ENCODE measurements around the gene ELF1. TPM values are rescaled to one million over a fixed set of nuclear protein-coding genes. Genes with fewer than 3 reads are reported as not detected.

The ELF1 gene
- total RNA-seq, 2 donors from 2014 or later = 61.8 to 86.1 TPM

- H3K4me3 Mint-ChIP-seq = peak overlapping the region; percentile 51
- H3K4me1 Mint-ChIP-seq (ENCODE audit: low read depth in 2 of 2) = peaks cover 42 to 61% of the 10 kb centered on the region in 2 donors
- peaks cover 10% of the 10 kb centered on the region for H3K36me3 Mint-ChIP-seq
- no peak for DNase-seq (ENCODE audit: low spot score)
- no peaks in the 10 kb centered on the region for H3K27me3 Mint-ChIP-seq
- ATAC-seq = peak; percentile 76 to 84
- H3K9me3 Mint-ChIP-seq = no peaks in the 10 kb centered on the region
- peak overlapping the region; percentile 82 to 94 for H3K27ac Mint-ChIP-seq
Measured at GRCh38 chr13:41008349-41008980, 10.7 kb downstream of the ELF1 start.

DNA sequence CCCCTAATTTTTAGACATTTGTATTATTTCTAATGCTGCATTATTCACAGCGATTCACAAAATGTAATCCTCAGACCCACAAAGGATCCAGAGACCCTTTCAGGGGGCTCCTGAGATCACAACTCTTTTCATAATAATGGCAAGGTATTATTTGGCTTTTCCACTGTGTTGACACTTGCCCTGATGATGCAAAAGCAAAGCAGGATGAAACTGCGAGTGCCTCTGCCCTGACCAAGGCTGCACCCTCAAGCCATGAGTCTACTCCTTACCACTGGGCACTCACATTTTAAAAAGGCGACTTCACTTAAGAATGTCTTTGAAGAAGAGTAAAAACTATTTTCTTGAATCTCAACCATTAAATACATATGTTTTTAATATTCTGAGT is 11.4 kb downstream of the ELF1 start:
- ATAC-seq (peak; percentile 80 to 81), DNase-seq (ENCODE audit: low spot score) (no peak)
- H3K36me3 Mint-ChIP-seq = peaks cover 5% of the 10 kb centered on the region
- peaks cover 39 to 59% of the 10 kb centered on the region in 2 donors for H3K4me1 Mint-ChIP-seq (ENCODE audit: low read depth in 2 of 2)
- no peaks in the 10 kb centered on the region for H3K9me3 Mint-ChIP-seq
- peak overlapping the region; percentile 51 for H3K4me3 Mint-ChIP-seq
- H3K27ac Mint-ChIP-seq = peak overlapping the region; percentile 82 to 94
- no peaks in the 10 kb centered on the region for H3K27me3 Mint-ChIP-seq

DNA sequence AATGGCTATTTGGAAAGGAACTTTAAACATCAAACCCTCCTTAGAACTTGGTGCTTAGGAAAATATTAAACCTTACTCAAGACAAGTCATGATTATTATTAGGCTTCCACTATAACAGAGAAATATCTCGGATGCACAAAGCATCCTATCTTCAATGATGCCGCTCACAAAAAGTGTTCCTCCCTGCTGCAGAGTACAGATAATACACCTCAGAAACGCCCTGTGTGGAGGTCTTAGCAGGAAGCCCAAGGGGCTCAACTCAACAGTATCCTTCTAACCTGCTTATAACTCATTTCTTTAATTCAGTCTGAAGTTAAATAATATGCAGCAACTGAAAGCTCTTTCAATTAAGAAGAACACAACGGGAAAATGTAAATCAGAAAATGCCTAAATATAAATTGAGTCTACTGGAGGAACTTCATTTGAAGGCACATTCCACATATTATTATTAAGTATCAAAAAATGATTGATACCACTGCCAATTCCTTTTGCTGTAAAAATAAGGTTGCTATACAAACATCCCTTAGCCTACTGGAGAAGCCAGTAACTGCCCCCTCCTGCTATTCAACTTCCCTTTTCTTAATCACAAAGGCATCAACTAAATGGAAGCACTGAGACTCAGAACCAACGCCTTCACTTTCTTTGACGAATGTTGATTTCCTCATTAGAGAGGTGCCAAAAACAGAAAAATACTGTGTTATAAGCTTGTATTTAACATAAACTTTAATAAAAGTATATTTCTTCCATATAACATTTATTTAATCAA is 12.0 kb downstream of the ELF1 start:
- Mint-ChIP-seq H3K27me3 (no peaks in the 10 kb centered on the region), H3K9me3 (no peaks in the 10 kb centered on the region), H3K36me3 (peaks cover 5% of the 10 kb centered on the region), H3K4me1 (ENCODE audit: low read depth in 2 of 2) (peaks cover 39 to 59% of the 10 kb centered on the region in 2 donors), H3K4me3 (peak overlapping the region; percentile 51), H3K27ac (peak overlapping the region; percentile 82 to 94)
- ATAC-seq = no peak
- no peak for DNase-seq (ENCODE audit: low spot score)

GRCh38 chr13:41006306-41006705 is 12.8 kb downstream of the ELF1 start:
- H3K9me3 Mint-ChIP-seq = no peaks in the 10 kb centered on the region
- peaks cover 5% of the 10 kb centered on the region for H3K36me3 Mint-ChIP-seq
- peak overlapping the region; percentile 83 for H3K4me3 Mint-ChIP-seq
- H3K4me1 Mint-ChIP-seq (ENCODE audit: low read depth in 2 of 2) = peaks cover 44 to 62% of the 10 kb centered on the region in 2 donors
- H3K27ac Mint-ChIP-seq = peak overlapping the region; percentile 94
- DNase-seq (ENCODE audit: low spot score) (no peak), ATAC-seq (no peak)
- H3K27me3 Mint-ChIP-seq = no peaks in the 10 kb centered on the region

- Mint-ChIP-seq H3K36me3 (peaks cover 5% of the 10 kb centered on the region), H3K9me3 (no peaks in the 10 kb centered on the region), H3K27ac (peak overlapping the region; percentile 94), H3K4me1 (ENCODE audit: low read depth in 2 of 2) (peaks cover 42 to 60% of the 10 kb centered on the region in 2 donors), H3K4me3 (peak overlapping the region; percentile 83), H3K27me3 (no peaks in the 10 kb centered on the region)
- no peak for DNase-seq (ENCODE audit: low spot score)
- ATAC-seq = no peak
Measured at GRCh38 chr13:41005704-41006103, 13.4 kb downstream of the ELF1 start.

GRCh38 chr13:41004875-41005693 is 14.0 kb downstream of the ELF1 start:
- peaks cover 42 to 59% of the 10 kb centered on the region in 2 donors for H3K4me1 Mint-ChIP-seq (ENCODE audit: low read depth in 2 of 2)
- peak; percentile 82 to 88 for ATAC-seq
- no peak for DNase-seq (ENCODE audit: low spot score)

GRCh38 chr13:41002606-41003005 is 16.5 kb downstream of the ELF1 start:
- peak overlapping the region; percentile 94 for H3K27ac Mint-ChIP-seq
- ATAC-seq = no peak
- DNase-seq (ENCODE audit: low spot score) = no peak
- no peaks in the 10 kb centered on the region for H3K27me3 Mint-ChIP-seq
- peaks cover 11% of the 10 kb centered on the region for H3K36me3 Mint-ChIP-seq
- no peak overlapping the region for H3K4me3 Mint-ChIP-seq
- H3K4me1 Mint-ChIP-seq (ENCODE audit: low read depth in 2 of 2) = peaks cover 40 to 66% of the 10 kb centered on the region in 2 donors
- H3K9me3 Mint-ChIP-seq = no peaks in the 10 kb centered on the region

More at GRCh38 chr13:41004875-41005693, 14.0 kb downstream of the ELF1 start:
- no peaks in the 10 kb centered on the region for H3K27me3 Mint-ChIP-seq
- peak overlapping the region; percentile 94 for H3K27ac Mint-ChIP-seq
- H3K36me3 Mint-ChIP-seq = peaks cover 5% of the 10 kb centered on the region
- H3K4me3 Mint-ChIP-seq = peak overlapping the region; percentile 83
- H3K9me3 Mint-ChIP-seq = no peaks in the 10 kb centered on the region

- Mint-ChIP-seq H3K9me3 (no peaks in the 10 kb centered on the region), H3K4me3 (peak overlapping the region; percentile 15), H3K36me3 (peaks cover 15% of the 10 kb centered on the region), H3K27me3 (no peaks in the 10 kb centered on the region), H3K4me1 (ENCODE audit: low read depth in 2 of 2) (peaks cover 38 to 67% of the 10 kb centered on the region in 2 donors), H3K27ac (peak overlapping the region; percentile 73 to 94)
- DNase-seq (ENCODE audit: low spot score) (no peak), ATAC-seq (no peak)
Measured at GRCh38 chr13:41001695-41002094, 17.4 kb downstream of the ELF1 start.

DNA sequence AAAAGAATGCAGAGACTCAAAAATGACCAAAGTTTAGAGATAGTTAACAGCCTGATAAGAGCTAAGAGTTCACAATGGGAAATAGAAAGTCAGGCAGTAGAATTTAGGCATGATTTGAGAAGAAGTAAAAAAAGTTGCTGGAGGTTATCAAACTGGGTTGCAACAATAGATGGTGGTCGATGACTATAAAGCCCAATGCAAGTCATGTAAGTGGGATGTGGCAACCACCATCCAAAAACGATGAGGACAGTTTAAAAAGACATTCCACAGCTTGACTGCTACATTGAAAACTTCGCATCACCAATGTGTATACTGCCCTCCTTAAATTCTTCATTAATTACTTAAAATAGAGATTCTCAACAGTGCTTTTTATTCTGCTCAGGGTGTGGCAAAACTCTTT is 19.7 kb downstream of the ELF1 start:
- DNase-seq (ENCODE audit: low spot score) (no peak), ATAC-seq (no peak)
- Mint-ChIP-seq H3K4me3 (peak overlapping the region; percentile 35), H3K27me3 (no peaks in the 10 kb centered on the region), H3K27ac (peak overlapping the region; percentile 1 to 46), H3K4me1 (ENCODE audit: low read depth in 2 of 2) (peaks cover 39 to 72% of the 10 kb centered on the region in 2 donors), H3K9me3 (no peaks in the 10 kb centered on the region), H3K36me3 (peaks cover 13% of the 10 kb centered on the region)

DNA sequence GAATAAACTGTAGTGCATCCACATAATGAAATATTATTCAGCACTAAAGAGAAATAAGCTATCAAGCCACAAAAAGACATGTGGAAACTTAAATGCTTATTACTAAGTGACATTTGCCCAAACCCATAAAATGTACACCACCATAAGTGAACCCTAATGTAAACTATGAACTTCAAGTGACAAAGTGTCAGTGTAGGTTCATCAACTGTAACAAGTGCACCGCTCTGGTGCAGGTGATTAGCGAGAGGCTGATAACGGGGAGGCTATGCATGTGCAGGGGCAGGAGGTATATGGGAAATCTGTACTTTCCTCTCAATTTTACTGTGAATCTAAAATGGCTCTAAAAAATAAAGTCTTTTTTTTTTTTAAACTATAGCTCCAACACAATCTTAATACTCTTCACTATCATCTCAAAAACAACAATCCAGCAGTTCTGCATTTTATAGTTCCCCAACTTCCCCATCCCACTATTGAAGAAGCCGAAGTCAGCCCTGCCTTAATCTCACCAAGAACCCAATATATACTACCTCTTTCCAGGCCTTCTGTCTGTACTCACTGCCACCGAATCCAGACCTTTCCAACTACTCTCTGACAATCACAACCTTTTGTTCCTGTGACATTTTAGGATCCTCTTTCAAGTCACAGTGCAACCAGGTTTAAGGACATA is 22.6 kb downstream of the ELF1 start:
- Mint-ChIP-seq H3K36me3 (peaks cover 13% of the 10 kb centered on the region), H3K4me3 (peak overlapping the region; percentile 2), H3K27ac (peak overlapping the region; percentile 75 to 89), H3K4me1 (ENCODE audit: low read depth in 2 of 2) (peaks cover 39 to 66% of the 10 kb centered on the region in 2 donors), H3K27me3 (no peaks in the 10 kb centered on the region), H3K9me3 (no peaks in the 10 kb centered on the region)
- no peak for ATAC-seq
- no peak for DNase-seq (ENCODE audit: low spot score)

- peak overlapping the region; percentile 75 to 89 for H3K27ac Mint-ChIP-seq
- H3K4me3 Mint-ChIP-seq = no peak overlapping the region
- no peaks in the 10 kb centered on the region for H3K27me3 Mint-ChIP-seq
- H3K4me1 Mint-ChIP-seq (ENCODE audit: low read depth in 2 of 2) = peaks cover 38 to 62% of the 10 kb centered on the region in 2 donors
- DNase-seq (ENCODE audit: low spot score) (no peak), ATAC-seq (no peak)
- peaks cover 13% of the 10 kb centered on the region for H3K36me3 Mint-ChIP-seq
- no peaks in the 10 kb centered on the region for H3K9me3 Mint-ChIP-seq
Measured at GRCh38 chr13:40995997-40996396, 23.1 kb downstream of the ELF1 start.

DNA sequence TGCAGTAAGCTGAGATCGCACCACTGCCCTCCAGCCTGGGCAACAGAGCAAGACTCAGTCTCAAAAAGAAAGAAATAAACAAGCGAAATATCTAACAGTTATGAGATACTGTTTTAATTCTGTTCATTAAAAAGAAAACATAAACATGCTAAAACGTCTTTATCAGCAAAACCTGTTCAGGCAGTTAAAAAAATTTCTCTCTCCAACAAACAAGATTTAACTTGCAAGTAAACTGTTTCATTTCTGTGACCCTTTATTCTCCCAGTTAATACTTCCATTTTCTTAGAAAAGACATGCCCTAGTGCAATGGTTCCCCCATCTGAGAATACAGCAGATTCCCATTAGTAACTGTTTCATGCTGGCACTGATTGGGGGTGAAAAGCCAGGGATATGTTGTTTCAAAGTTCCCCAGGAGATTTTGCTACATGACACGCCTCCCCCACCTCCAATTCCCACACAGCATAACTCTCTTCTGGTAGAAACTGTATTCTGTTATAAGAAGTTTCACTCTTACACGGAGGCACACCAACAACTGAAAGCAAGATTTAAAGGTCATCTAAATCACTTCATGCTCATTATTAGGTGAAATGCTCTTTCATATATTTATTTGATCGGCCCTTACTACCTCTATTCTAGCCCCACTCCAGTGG is 24.4 kb downstream of the ELF1 start:
- H3K4me3 Mint-ChIP-seq = peak overlapping the region; percentile 74
- ATAC-seq (peak; percentile 50 to 56), DNase-seq (ENCODE audit: low spot score) (no peak)
- no peaks in the 10 kb centered on the region for H3K9me3 Mint-ChIP-seq
- peak overlapping the region; percentile 75 to 89 for H3K27ac Mint-ChIP-seq
- no peaks in the 10 kb centered on the region for H3K27me3 Mint-ChIP-seq
- H3K36me3 Mint-ChIP-seq = peaks cover 13% of the 10 kb centered on the region
- H3K4me1 Mint-ChIP-seq (ENCODE audit: low read depth in 2 of 2) = peaks cover 41 to 65% of the 10 kb centered on the region in 2 donors

- no peak for ATAC-seq
- Mint-ChIP-seq H3K27ac (peak overlapping the region; percentile 75 to 89), H3K9me3 (no peaks in the 10 kb centered on the region), H3K4me3 (peak overlapping the region; percentile 74), H3K36me3 (peaks cover 8% of the 10 kb centered on the region), H3K4me1 (ENCODE audit: low read depth in 2 of 2) (peaks cover 37 to 58% of the 10 kb centered on the region in 2 donors), H3K27me3 (no peaks in the 10 kb centered on the region)
- no peak for DNase-seq (ENCODE audit: low spot score)
Measured at GRCh38 chr13:40993987-40994386, 25.1 kb downstream of the ELF1 start.
